OCI-LY7 (cell line): ENCODE results near the gene KRT35. TPM values are rescaled to one million over a fixed set of nuclear protein-coding genes. Genes with fewer than 3 reads are reported as not detected.

Source experiments
- BruUV-seq: library from RNA; stranded (reverse); fragments of 400-500 nt; replicated peaks from 2 replicates; lab custom pipeline; 2021; lab: Mats Ljungman, UMichigan
- CTCF ChIA-PET: fragments of 300-600 bp; sonication (Branson Sonifier 250); formaldehyde crosslinking; loops from one replicate; lab custom pipeline; 2022; ENCODE audit warnings: antibody characterized with exemption; ENCODE audit not compliant: unreplicated experiment; lab: Charles Lee
- POLR2A ChIA-PET: fragments of 300-600 bp; sonication (Branson Sonifier 250); formaldehyde crosslinking; loops from one replicate; lab custom pipeline; 2022; ENCODE audit warnings: antibody characterized with exemption; lab: Charles Lee
- DNase-seq: peaks from one replicate; pipeline ENCODE4 v3.0.0-alpha.2; 2015; ENCODE audit warnings: low spot score
- H2AFZ ChIP-seq: fragments of 200-600 bp; sonication (generic), shearing (Covaris generic); 2 replicates; pipeline ENCODE4 v1.6.1; 2014; ENCODE audit warnings: mild to moderate bottlenecking, antibody characterized with exemption, low read length, moderate library complexity
- H3K27ac ChIP-seq: fragments of 200-600 bp; sonication (generic); 2 replicates; pipeline ENCODE4 v1.5.1; 2014; ENCODE audit warnings: mixed run types, low read depth, mild to moderate bottlenecking, moderate library complexity, low read length, inconsistent platforms; ENCODE audit not compliant: poor library complexity, severe bottlenecking
- H3K36me3 ChIP-seq: fragments of 200-600 bp; sonication (generic); 2 replicates; pipeline ENCODE4 v1.6.1; 2014; ENCODE audit warnings: mild to moderate bottlenecking, antibody characterized with exemption, low read length, moderate library complexity, mixed read lengths; ENCODE audit not compliant: insufficient read depth
- H3K4me1 ChIP-seq: fragments of 200-600 bp; sonication (generic); 2 replicates; pipeline ENCODE4 v1.5.1; 2014; ENCODE audit warnings: mild to moderate bottlenecking, low read length; ENCODE audit not compliant: insufficient read depth, poor library complexity, severe bottlenecking
- H3K4me2 ChIP-seq: fragments of 200-600 bp; sonication (generic); 2 replicates; pipeline ENCODE4 v1.6.1; 2014; ENCODE audit warnings: mild to moderate bottlenecking, low read length
- H3K4me3 ChIP-seq: fragments of 200-600 bp; sonication (generic); 2 replicates; pipeline ENCODE4 v1.5.1; 2014; ENCODE audit warnings: mild to moderate bottlenecking, low read depth, low read length; ENCODE audit not compliant: poor library complexity, severe bottlenecking
- H3K79me2 ChIP-seq: fragments of 200-600 bp; sonication (generic); 2 replicates; pipeline ENCODE4 v1.6.1; 2016; ENCODE audit warnings: low read depth, mild to moderate bottlenecking, low read length, moderate library complexity, mixed read lengths; ENCODE audit not compliant: insufficient read depth
- H3K9me2 ChIP-seq: fragments of 200-600 bp; sonication (generic); 2 replicates; pipeline ENCODE4 v1.6.1; 2016; ENCODE audit warnings: mild to moderate bottlenecking, low read length, mixed read lengths; ENCODE audit not compliant: insufficient read depth
- H3K9me3 ChIP-seq: fragments of 200-600 bp; sonication (generic); 2 replicates; pipeline ENCODE4 v1.6.1; 2014; ENCODE audit warnings: mild to moderate bottlenecking, mixed run types, low read length, mixed read lengths
- H4K20me1 ChIP-seq: fragments of 200-600 bp; sonication (generic); 2 replicates; pipeline ENCODE4 v1.6.1; 2014; ENCODE audit warnings: mild to moderate bottlenecking, antibody characterized with exemption, low read length, moderate library complexity, mixed read lengths; ENCODE audit not compliant: insufficient read depth
- CTCF ChIP-seq: fragments of 200-600 bp; sonication (generic); conservative IDR thresholded peaks from 2 replicates; pipeline ENCODE4 v1.5.1; 2014; ENCODE audit warnings: mild to moderate bottlenecking, antibody characterized with exemption, low read length, moderate library complexity, mixed read lengths
- EZH2phosphoT487 ChIP-seq: fragments of 200-600 bp; sonication (generic); IDR thresholded peaks from 2 replicates; pipeline ENCODE4 v1.6.1; 2018; ENCODE audit warnings: low read depth, borderline replicate concordance, mild to moderate bottlenecking, mixed run types, antibody characterized with exemption, low read length, moderate library complexity, mixed read lengths
- intact Hi-C: fragments of 100-400 bp; cut with micrococcal nuclease; formaldehyde crosslinking; loops from one replicate; pipeline ENCODE4 v1.10.0; 2022; ENCODE audit not compliant: unreplicated experiment
- total RNA-seq, 2 experiments: library from RNA; depleted of rRNA in 1 of 2; stranded (reverse); fragments of >200 nt in 1 of 2; shearing (Covaris generic) in 1 of 2; gene quantifications; 2 replicates each; pipeline ENCODE4 v1.2.3, GENCODE V29; 2014 to 2022

KRT35 gene
- total RNA-seq, 2 experiments from 2014 or later: not detected

DNA sequence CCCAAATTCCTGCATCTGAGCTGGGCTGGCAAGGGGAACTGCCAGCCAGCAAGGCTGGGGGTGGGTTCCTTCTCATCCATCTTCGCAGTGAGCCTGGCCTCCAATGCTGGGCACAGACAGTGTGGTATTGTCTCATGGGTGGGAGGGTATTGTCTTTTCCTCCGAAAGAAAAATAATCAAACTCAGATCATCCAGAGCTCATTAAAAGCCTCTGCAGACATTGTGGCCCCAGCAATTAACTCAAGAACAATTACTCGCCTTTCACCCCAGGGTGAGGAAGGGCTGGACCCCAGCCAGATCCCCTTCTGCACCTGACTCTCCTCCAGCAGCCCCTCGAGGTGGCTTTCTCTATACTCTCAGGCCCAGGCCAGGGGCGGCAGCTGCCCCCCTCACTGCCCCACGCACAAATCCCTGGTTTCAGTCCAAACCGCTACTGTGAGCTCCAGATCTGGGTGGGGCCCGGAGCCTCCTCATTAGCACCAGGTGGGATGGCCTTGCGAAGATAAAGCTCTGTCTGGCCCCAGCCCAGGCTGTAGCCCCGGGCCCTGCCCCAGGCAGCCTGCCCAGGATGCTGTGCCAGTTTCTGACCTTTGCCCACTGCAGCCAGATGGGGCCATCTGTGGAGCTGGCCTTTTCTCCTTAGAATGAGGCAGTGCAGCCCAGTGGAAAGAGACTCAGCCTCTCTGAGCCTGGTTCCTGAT, 40.0 kb upstream of the KRT35 start:
- DNase-seq: no peak
- Histone ChIP-seq H3K27ac (no peak overlapping the region), H3K4me1 (no peaks in the 10 kb centered on the region), H3K4me2 (no peak overlapping the region), H3K36me3 (no peaks in the 10 kb centered on the region), H3K9me3 (no peaks in the 10 kb centered on the region), H4K20me1 (no peaks in the 10 kb centered on the region), H3K4me3 (no peak overlapping the region), H3K9me2 (no peaks in the 10 kb centered on the region), H2AFZ (no peak overlapping the region), H3K79me2 (no peaks in the 10 kb centered on the region)
- POLR2A ChIA-PET: no interaction called here
- intact Hi-C loops: no loop called here
- CTCF ChIA-PET: no interaction called here
- no peak for TF ChIP-seq CTCF
- BruUV-seq: no TSS peak

GRCh38 chr17:41519501-41520224, 38.7 kb upstream of the KRT35 start:
- TF ChIP-seq EZH2phosphoT487: no peak
- no peak for TF ChIP-seq CTCF
- no peaks in the 10 kb centered on the region for H3K4me1 ChIP-seq
- ChIA-PET POLR2A (no interaction called here), CTCF (no interaction called here)
- no peak overlapping the region for H2AFZ ChIP-seq
- no TSS peak for BruUV-seq
- DNase-seq: no peak
- intact Hi-C loops: no loop called here
- no peaks in the 10 kb centered on the region for H3K79me2 ChIP-seq
- no peak overlapping the region for H3K4me2 ChIP-seq
- H3K9me2 ChIP-seq: no peaks in the 10 kb centered on the region
- no peaks in the 10 kb centered on the region for H3K9me3 ChIP-seq
- H3K27ac ChIP-seq: no peak overlapping the region
- no peaks in the 10 kb centered on the region for H4K20me1 ChIP-seq
- no peaks in the 10 kb centered on the region for H3K36me3 ChIP-seq
- no peak overlapping the region for H3K4me3 ChIP-seq
